HUDEP-2 (cell line): ENCODE measurements around the gene PTOV1.

Experiments used
- DNase-seq, 76 experiments: peaks; one replicate each; lab custom pipeline; 2025; ENCODE audit not compliant: unreplicated experiment in 76 of 76; lab: John Stamatoyannopoulos, UW

PTOV1 gene

DNA sequence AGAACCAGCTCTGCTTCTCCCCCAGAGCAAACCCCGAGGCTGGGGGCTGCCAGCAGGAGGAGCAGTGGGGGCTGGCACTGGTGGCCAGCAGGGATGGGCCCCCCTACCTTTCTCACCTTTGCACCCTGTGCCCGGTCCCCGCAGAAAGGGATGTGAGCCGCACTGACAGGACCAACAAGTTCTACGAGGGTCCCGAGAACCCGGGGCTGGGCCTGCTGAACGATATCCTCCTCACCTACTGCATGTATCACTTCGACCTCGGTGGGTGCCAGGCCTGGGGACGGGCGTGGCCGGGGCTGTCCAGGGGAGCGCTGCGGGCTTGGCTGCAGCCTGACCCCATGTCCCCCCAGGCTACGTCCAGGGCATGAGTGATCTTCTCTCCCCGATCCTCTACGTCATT is 33.1 kb downstream of the PTOV1 start:
- DNase-seq, result no peak

DNA sequence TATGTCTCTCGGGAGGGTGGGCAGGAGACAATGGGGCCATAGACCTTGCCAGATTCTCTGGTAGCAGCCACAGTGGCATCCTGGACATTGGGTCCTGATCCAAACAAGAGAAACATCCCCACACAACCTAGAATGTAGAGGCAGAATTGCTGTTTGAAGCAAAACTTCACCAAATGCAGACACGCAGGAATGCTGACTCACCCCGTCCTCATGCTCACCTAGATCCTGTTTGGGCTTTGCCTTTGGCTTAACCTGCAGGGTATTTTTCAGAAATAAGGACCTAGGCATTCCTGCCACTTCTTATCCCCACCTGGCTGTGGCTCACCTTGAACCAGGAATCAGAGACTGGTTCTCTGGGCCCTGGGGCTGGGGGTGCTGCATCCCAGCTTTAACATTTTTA is 33.8 kb downstream of the PTOV1 start:
- DNase-seq, result no peak

DNA sequence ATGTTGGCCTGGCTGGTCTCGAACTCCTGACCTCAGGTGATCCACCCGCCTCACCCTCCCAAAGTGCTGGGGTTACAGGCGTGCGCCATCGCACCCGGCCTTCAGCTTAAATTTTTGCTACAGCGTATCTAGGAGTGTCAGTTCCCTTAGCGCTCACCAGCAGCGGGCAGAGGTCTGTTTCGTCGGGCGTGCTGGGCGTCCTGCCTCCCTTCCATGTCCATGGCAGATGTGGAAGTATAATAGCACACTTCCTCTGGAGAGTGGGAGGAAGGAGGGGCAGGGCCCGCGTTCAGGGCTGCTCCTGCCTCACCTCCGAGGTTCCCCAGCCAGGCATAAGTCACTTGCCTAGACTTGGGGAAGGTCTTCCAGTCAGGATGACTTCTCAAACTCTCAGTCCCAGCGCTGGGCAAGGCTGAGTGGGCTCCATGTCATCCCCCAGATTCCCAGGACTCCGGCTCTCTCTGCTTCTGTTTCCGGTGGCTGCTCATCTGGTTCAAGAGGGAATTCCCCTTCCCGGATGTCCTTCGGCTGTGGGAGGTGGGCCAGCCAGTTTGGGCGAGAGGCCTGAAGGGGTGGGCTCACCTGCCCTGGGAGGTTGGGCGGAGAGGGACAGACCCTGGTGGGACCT is 36.2 kb downstream of the PTOV1 start:
- DNase-seq, result no peak

DNA sequence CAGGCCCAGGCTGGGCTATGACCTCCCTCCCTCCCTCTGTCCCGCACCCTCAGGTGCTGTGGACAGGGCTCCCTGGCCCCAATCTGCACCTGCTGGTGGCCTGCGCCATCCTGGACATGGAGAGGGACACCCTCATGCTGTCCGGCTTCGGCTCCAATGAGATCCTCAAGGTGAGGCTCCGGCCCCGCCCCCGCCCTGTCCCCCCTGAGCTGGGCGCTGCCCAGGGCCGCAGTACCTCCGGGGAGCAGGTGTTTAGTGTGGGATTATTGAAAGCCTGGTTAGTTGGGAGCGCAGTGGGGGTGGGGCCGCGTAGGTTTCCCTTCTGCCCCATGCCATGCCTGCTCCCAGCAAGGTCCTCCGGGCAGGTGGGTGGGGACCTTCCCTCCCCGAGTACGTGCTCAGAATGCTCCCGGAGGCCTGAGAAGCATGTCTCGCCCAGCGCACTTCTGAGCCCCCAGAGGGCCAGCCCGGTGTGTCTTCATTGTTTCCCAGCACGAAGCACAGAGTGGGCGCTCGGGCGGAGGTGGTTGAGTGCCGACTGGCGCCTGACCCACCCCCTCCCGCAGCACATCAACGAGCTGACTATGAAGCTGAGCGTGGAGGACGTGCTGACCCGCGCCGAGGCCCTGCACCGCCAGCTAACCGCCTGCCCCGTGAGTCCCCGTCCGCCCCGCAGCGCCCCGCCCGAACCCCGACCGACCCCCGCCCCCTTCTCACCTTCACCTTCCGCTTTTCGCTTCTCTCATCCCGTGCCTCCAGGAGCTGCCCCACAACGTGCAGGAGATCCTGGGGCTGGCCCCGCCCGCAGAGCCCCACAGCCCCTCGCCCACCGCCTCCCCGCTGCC is 36.9 kb downstream of the PTOV1 start:
- no peak for DNase-seq

DNA sequence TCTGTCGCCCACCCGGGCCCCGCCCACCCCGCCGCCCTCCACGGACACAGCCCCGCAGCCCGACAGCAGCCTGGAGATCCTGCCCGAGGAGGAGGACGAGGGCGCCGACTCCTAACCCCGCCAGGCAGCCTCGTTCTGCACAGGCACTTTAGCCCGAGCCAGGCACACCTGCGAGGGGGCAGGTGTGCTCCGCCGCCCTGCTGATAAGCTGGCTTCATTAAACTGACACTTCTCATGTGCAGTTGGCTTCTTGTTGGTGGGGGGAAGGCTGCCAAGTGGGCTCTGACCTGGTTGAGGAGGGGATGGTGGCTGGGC is 37.5 kb downstream of the PTOV1 start:
- DNase-seq, result no peak

DNA sequence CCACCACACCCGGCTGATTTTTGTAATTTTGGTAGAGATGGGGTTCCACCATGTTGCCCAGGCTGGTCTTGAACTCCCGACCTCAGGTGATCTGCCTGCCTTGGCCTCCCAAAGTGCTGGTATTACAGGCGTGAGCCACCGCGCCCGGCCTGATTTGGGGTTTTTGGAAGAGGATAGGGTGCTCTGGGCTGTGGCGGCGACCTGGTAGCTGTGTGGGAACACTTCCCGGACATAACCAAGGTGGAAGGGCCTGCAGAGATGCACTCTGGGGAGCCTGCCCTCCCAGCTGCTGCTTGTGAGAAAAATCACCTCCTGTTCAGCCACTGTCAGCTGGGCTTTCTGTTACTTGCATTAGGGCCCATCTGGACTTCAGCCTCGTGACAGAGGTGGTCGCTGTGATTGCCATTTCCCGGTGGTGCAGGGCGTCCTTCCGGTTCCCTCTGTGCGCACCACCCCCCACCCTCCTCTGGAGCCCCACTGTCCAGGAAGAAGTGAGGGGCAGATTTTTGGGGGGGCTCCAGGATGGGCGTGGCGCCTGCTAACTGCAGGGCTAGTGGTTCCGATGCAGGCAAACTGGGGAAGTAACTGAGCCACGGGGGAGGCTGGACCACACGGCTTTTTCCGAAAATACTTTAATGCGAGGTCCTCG is 38.2 kb downstream of the PTOV1 start:
- DNase-seq, result no peak

DNA sequence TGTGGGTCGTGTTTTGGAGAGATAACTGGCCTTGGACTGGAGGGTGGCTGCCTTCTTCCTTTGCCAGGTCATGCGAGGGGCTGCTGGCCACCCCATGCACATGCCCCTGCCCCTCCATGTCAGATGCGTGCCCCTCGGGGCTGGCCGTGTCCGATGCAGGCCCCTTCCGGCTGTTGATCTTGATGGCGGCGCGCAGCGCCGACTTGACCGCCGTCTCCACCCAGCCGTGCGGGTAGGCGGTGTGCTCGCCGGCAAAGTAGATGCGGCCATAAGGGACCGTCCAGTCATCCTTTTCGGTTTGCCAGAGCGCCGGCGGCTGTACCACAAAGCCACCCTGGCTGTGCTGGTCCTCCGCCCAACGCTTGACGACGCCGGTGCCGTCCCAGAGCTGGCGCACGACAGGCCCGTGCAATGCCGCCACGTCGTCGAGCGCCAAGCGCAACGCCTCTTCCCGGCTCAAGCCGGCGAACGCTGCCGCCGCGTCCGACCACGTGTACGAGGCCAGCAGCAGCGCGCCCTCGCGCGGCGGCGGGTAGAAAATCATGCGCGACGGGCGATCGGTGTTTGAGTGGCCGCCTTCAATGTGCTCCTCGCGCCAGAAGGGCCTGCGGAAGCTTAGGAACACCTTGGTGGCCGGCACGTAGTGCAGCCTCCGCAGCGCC is 38.9 kb downstream of the PTOV1 start:
- peak in 72 of 76 experiments; percentile 23 to 98 (median 82) for DNase-seq

DNA sequence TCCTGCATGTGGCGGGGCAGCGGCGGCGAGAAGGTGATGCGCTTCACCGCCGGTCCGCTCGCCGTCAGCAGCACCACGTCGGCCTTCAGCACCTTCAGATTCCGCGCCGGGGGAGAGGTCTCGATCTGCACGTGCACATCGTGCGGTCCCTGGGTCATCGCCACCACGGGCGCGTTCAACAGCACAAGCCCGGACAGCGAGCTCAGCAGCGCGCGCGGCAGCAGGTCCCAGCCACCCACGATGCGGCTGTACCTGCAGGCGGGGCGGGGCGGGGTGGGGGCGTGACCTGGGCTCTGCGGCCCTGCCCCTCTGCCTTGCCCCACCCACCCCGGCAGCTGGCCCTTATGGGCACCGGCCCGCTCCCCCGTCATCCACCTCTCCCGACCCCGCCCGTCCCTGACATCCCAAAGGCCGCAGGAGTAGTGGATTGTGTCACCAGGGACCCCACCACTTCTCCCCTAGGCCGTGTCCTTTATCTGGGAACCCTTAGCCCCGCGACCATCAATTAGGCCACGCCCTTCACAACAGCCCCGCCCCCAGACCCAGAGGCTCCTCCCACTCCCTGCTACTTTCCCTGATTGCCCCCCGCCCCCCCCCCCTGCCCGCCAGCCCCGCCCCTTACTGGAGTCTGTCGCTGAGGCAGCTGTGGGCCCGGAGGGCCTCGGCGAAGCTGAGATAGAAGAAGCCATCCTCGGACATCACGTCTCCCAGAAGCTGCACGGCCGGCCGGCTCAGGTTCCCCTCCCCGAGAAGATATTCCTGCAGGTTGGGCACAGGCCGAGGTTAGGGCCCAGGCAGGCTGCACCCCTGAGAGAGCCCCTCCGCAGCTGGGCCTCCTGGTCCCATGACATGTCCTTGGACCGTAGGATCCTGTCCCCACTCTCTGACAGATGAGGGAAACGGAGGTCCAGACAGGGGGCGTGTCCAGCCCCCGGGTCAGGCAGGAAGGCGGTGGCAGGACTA is 39.7 kb downstream of the PTOV1 start:
- DNase-seq, result peak in 58 of 76 experiments; percentile 16 to 98 (median 72)

DNA sequence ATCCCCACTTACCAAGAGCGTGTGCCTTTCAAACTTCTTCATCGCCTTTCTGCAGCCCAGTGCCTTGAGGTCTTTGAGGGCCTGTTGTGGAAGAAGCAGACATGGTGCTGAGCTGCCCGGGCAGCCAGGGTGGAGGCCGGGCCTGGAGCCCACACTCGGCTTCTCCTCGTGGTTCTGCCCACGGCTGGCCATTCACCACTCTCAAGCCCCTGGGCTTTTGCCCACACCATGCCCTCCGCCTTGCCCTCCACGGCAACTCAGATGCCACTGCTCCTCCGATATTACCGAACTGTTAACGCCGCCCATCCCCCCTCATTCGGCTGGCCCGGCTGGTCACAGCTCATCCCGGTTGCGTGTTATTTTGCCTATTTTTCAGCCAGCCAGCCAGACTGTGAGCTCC is 40.4 kb downstream of the PTOV1 start:
- no peak for DNase-seq

DNA sequence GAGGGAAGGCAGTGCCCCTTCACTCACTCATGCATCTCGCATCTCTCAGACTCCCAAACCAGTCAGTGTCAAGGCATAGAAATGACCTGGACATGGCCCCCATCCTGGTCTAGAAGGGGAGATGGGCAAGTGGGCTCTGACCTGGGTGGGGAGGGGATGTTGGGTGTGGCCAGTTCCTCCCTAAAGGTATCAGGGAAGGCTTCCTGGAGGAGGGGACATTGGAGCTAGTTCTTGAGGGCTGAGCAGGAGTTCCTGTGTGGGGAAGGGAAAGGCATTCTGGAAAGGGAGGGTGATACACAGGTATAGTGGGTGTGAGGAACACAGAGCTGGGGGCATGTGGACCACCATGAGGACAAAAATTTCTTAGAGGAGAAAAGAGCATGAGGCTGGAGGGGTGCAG is 41.8 kb downstream of the PTOV1 start:
- DNase-seq, result no peak

DNA sequence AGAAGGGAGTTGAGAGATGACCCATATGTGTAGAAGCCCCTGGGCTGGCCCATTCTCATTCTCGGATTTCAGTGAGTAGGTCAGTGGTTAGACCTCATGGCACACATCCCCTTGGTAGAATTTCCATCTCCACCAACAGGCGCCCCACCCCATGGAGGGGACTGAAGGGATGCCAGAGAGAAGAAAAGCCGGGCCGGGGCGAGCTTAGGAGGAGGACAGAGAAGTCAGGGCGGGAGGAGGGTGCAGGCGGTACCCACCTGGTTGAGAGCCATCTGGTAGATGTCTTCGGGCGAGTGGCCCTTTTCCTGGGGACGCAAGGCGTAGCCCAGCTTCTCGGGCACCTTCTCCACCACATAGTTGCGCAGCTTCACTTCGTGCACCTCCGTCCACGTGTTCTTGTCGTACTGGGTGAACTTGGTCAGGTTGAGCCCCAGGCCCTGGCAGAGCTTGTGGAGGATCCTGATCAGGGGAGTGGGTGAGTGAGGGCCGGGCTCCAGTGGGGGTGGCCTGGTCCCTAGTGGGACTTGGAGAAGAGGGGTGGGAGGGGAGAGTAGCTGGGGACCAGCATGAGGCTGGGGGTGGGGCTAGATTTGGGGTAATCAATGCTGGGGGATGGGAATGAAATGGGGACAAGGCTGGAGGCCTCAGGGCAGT is 43.2 kb downstream of the PTOV1 start:
- DNase-seq, result no peak

DNA sequence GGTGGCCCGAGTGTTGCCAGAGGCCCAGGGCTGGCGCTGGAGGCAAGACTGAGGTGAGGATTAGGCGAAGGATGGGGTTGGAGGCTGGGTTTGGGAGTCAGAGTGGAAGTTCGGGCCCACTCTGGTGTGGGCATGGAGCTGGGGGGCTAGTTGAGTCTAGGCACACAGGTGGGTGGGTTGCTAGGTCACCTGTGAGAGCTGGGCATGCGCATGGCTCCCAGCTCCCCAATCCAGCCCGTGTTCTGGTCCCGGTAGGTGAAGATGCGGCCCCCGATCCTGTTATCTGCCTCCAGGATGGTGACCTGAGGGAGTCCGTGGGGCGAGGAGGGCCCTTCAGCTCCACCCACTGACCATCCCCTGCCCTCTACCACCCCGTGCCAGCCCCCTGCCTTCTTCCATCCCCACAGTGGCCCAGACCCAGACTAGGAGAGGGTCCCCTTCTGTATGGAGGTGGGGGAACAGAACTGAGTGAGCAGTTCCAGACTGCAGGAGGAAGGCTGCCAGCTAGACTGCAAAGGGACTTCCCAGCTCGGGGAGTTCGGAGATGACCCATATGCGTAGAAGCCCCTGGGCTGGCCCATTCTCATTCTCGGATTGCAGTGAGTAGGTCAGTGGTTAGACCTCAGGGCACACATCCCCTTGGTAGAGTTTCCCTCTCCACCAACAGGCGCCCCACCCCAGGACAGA is 44.1 kb downstream of the PTOV1 start:
- no peak for DNase-seq

DNA sequence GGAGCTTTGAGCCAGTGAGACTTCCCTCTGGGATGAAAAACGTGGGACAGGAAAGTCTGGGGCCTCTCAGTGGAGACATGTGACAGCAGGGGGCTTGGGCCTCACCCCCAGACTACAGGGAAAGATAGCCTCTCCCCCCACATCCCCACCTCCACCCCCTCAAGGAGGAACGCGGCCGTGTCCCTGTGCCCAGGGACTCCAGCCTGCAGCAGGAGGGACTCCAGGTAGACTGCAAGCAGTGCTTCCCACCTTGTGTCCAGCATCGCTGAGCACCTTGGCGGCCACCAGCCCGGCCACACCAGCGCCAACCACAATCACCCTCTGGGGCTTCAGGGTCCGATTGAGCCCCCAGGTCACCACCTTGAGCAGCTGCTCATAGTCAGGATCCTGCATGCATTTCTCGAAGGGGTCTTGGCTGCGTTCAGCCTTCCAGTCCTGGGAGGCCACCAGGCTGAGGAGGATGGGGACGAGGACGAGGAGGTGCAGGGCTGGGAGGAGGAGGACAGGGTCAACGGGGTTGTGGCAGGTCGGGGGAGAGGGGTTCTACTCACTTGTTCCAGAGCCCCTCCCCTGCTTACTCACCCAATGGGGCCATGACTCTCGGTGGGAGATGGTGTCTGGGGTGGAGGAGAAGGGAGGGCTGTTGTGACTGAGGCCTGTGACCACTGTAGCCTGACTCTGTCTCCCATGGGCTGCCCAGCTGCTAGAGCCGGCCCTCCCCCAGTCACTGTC is 44.8 kb downstream of the PTOV1 start:
- no peak for DNase-seq

DNA sequence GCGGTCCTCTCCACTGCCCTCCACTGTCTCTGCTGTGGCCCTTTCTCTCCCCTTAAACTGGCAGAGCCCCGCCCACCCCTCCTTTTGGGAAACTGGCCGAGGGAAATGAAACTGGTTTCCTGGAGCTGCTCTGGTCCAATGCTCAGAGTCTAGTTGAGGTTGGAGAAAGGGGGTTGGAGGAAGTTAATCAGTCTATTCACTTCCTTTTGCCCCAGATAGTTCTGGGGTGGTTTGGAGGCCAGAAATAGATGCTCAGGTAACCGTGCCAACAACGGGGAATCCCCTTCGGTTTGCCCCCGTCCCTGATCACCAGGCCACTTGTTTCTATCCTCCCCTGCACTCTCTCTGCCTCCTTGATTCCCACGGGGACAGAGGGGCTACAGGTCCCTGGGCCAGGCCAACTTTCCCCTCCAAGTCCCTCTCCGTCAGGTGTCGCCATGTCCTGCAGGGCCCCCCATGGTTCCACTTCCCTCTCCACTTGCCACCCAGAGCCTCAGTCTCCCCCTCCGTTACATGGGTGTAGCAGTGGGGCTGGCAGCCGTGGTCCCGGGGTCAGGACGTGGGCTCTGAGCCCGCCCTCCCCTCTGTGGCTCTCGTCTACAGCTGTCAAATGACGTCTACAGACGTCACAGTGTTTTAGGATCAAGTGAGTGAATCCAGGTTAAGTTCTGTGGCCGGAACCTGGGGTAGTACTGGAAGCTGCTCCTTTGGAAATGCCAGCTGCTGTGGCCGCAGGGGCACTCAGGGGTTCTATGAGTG is 46.1 kb downstream of the PTOV1 start, which contains the start of gene IL4I1:
IL4I1 (minus strand) TSS at position 25 of the 759 bp plus-strand sequence. CDS start 727 bp downstream, outside the sequence.
- DNase-seq, result no peak

DNA sequence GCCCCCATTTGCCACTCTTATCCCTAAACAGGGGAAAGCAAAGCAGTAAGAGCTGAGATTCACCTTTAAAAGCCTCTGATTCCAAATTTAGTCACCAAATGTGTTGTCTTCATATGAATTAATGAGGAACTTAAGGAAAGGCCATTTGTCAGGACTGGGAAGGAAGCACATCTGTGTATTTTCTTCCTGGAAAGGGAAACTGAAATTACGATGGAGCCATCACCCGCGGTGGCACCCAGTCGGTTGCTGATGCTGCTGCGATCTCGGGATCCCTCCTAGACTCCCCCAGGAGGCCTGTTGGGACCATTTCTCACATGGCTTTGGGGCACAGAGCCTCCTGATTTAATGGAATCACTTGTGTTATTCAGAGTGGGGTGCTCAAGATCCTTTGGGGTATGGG is 53.2 kb downstream of the PTOV1 start:
- no peak for DNase-seq

DNA sequence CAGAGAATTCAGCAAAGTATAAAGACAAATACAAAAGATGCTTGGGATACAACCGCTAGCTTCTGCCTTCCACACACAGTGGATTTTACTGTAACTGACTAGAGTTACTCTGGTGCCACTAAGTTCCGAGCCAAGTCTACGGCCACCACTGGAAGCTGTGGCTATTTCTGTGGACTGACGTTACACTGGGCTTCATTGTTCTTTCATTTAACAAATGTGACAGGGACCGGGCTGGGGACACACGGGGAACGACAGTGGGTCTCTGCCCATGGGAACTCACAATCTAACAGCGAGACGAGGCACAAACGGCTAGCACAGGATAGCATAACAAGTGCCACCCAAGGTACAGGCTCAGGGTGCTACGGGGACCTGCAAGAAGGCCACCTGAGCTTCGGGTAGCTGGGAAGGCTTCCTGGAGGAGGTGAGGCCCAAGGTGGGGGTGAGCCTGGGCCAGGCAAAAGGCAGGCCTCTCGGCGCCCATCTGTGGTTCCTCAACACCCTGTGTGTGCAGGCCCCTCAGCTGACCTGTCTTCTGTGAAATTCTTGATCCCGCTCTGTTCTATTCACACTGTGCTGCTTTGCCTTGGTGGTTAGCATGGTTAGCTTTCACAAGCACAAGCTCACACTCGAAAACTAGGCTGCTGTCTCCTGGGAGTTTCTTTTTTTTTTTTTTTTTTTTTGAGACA is 56.1 kb downstream of the PTOV1 start:
- DNase-seq, result no peak

DNA sequence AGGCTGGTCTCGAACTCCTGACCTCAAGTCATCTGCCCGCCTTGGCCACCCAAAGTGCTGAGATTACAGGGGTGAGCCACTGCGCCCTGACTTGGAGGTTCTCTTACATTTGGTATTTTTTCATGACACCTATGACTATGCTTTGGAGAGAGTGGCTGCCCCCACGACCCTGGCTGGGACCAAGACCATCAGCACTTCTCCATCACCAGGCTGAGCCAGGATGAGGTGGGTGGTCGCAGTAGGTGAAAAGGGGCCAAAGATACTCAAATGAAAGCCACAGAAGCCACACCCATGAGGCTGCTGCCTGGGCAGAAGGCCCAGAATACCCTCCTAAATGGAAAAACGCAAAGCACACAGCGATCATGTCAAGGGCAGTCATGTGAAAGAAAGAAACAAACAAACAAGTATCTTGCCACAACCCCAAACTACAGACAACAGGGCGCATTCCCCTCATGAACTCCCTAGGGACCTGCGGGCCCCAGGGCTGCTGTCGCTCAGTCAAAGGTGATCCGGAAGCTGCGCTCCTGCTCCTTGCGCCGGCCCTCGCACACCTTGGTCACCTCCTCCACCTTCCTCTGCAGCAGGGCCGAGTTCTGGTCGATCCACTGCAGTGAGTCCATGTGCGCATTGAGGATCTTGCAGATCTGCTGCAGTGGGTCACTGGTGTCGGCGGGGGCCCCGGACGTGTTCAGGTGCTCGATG is 56.9 kb downstream of the PTOV1 start:
- DNase-seq, result no peak
